Measurements from ENCODE around the gene SMIM45.

The SMIM45 gene

GRCh38 chr22:41991111-41991510, 39.2 kb downstream of the SMIM45 start:
- H3K14ac ChIP-seq (ENCODE audit: insufficient read length) = no peak overlapping the region
- H2AK5ac ChIP-seq (ENCODE audit: low read depth, low read length) = no peak overlapping the region
- no peak overlapping the region for H4K91ac ChIP-seq (replicated peaks; ENCODE audit: insufficient read length, low read length)
- H3K56ac ChIP-seq (replicated peaks; ENCODE audit: insufficient read length, low read depth, low read length) = no peak overlapping the region
- H3K4ac ChIP-seq (replicated peaks; ENCODE audit: insufficient read length, low read depth, low read length) = no peak overlapping the region
- no peaks in the 10 kb centered on the region for H3K79me2 ChIP-seq (ENCODE audit: control insufficient read depth in 1 of 2, insufficient read depth in 2 of 2, low read length in 2 of 2)
- H2BK20ac ChIP-seq (ENCODE audit: low read length) = no peak overlapping the region
- POLR2A ChIA-PET (ENCODE audit: partially characterized antibody) = interaction anchor here (0.9 kb wide), 1 partner anchor 14 kb away, joined by 5 read pairs; no protein-coding TSS in a partner anchor
- H4K5ac ChIP-seq (ENCODE audit: insufficient read length, low read depth, low read length) = no peak overlapping the region
- no peak for DNase-seq (ENCODE audit: low read depth in 1 of 2, low spot score in 2 of 2)
- 99% methylated on average over 6 of the region's 7 CpGs; no CpG with 5 or more reads in 1 of the 2 experiments for WGBS, 2 experiments (ENCODE audit: extremely low coverage in 1 of 2, insufficient coverage in 1 of 2, insufficient read length in 1 of 2, insufficient replicate concordance in 2 of 2, low coverage in 1 of 2, low lambda C conversion rate in 2 of 2, missing lambda C conversion rate in 1 of 2)
- H3K27ac ChIP-seq (ENCODE audit: low read depth, low read length) = no peak overlapping the region
- no peak overlapping the region for H3K4me2 ChIP-seq (ENCODE audit: insufficient read depth in 1 of 2, low read depth in 2 of 2, low read length in 2 of 2)
- H2BK15ac ChIP-seq (ENCODE audit: low read length) = no peak overlapping the region
- H3K23me2 ChIP-seq (ENCODE audit: low read depth, low read length) = no peaks in the 10 kb centered on the region
- H3K4me3 ChIP-seq (ENCODE audit: extremely low read depth in 1 of 4, insufficient read depth in 2 of 4, low read depth in 3 of 4, low read length in 4 of 4) = no peak overlapping the region
- peaks cover 0 to 3% of the 10 kb centered on the region in 2 experiments for H4K20me1 ChIP-seq (replicated peaks in 1 of 2; ENCODE audit: control insufficient read depth in 1 of 2, insufficient read depth in 2 of 2, low read length in 2 of 2)
- no peak overlapping the region for H2BK12ac ChIP-seq (ENCODE audit: low read depth, low read length)
- no peak for FAIRE-seq
- H2BK120ac ChIP-seq (replicated peaks; ENCODE audit: low read depth, low read length) = no peak overlapping the region
- H4K8ac ChIP-seq (ENCODE audit: extremely low read depth, insufficient read depth, low read length) = no peak overlapping the region
- CTCF ChIA-PET (ENCODE audit: partially characterized antibody) = interaction anchor here (0.6 kb wide), 1 partner anchor 342 kb away, joined by 3 read pairs; no protein-coding TSS in a partner anchor
- H3K18ac ChIP-seq (ENCODE audit: extremely low read depth, low read length) = no peak overlapping the region
- H3K9me3 ChIP-seq (ENCODE audit: insufficient read depth in 2 of 2, low read depth in 1 of 2, low read length in 1 of 2) = no peaks in the 10 kb centered on the region
- H3K23ac ChIP-seq (ENCODE audit: insufficient read length) = no peak overlapping the region
- no peaks in the 10 kb centered on the region for H3K79me1 ChIP-seq (ENCODE audit: low read depth, low read length)
- H3K9ac ChIP-seq (replicated peaks in 1 of 4; ENCODE audit: extremely low read depth in 1 of 4, low read depth in 3 of 4, low read length in 3 of 4) = no peak overlapping the region
- no peak overlapping the region for H2BK5ac ChIP-seq (ENCODE audit: low read depth, low read length)
- H3K36me3 ChIP-seq (ENCODE audit: control insufficient read depth in 2 of 4, insufficient read depth in 4 of 4, low read length in 3 of 4) = peaks cover 14 to 56% (median 35%) of the 10 kb centered on the region in 4 experiments; a peak in 7 of 8 replicates
- no peaks in the 10 kb centered on the region for H3K4me1 ChIP-seq (replicated peaks in 1 of 4; ENCODE audit: control insufficient read depth in 3 of 4, insufficient read depth in 4 of 4, low read length in 3 of 4)
- no peaks in the 10 kb centered on the region for H3K27me3 ChIP-seq (replicated peaks in 1 of 4; ENCODE audit: control insufficient read depth in 3 of 4, extremely low read depth in 1 of 4, insufficient read depth in 3 of 4, low read length in 3 of 4)
- H2AFZ ChIP-seq (ENCODE audit: low read length) = no peak overlapping the region
- TF ChIP-seq TEAD4 (IDR thresholded peaks at IDR 0.05; ENCODE audit: low read depth, low read length) = no peak
- TF ChIP-seq CHD1 (IDR thresholded peaks at IDR 0.05; ENCODE audit: low read depth, low read length) = no peak
- TF ChIP-seq USF2 (IDR thresholded peaks at IDR 0.05; ENCODE audit: low read length) = no peak
- no peak for TF ChIP-seq MAFK (IDR thresholded peaks at IDR 0.05; ENCODE audit: low read depth, low read length)
- TF ChIP-seq BRCA1 (IDR thresholded peaks at IDR 0.05; ENCODE audit: low read depth, low read length) = no peak
- no peak for TF ChIP-seq CBX5 (IDR thresholded peaks at IDR 0.05; ENCODE audit: low read depth, low read length)
- no peak for TF ChIP-seq POLR2A (IDR thresholded peaks at IDR 0.05; ENCODE audit: control extremely low read depth in 1 of 2, low read depth in 2 of 2, low read length in 2 of 2)
- TF ChIP-seq RXRA (IDR thresholded peaks at IDR 0.05; ENCODE audit: insufficient read depth, low read depth, low read length) = no peak
- TF ChIP-seq SIN3A (conservative IDR thresholded peaks at IDR 0.05 in 1 of 2, IDR thresholded peaks at IDR 0.05 in 1 of 2; ENCODE audit: low read depth in 1 of 2, low read length in 2 of 2) = no peak
- no peak for TF ChIP-seq CHD2 (IDR thresholded peaks at IDR 0.05; ENCODE audit: low read length)
- TF ChIP-seq MAX (IDR thresholded peaks at IDR 0.05) = no peak
- TF ChIP-seq GABPA (IDR thresholded peaks at IDR 0.05; ENCODE audit: borderline replicate concordance, insufficient read depth, low read length) = no peak
- no peak for TF ChIP-seq CBX8 (IDR thresholded peaks at IDR 0.05; ENCODE audit: borderline replicate concordance, low read depth, low read length)

All from H1 (cell line).